HG02938 (cell line): ENCODE results near the gene PDE2A.

Source experiments
- ATAC-seq: cut with Tn5 transposase; IDR thresholded peaks from one replicate; pipeline ENCODE4 v1.9.1; 2021; ENCODE audit warnings: mild to moderate bottlenecking, moderate library complexity; ENCODE audit not compliant: unreplicated experiment

The PDE2A gene

GRCh38 chr11:72595292-72595684 lies 78.9 kb downstream of the PDE2A start:
- ATAC-seq: no peak

DNA sequence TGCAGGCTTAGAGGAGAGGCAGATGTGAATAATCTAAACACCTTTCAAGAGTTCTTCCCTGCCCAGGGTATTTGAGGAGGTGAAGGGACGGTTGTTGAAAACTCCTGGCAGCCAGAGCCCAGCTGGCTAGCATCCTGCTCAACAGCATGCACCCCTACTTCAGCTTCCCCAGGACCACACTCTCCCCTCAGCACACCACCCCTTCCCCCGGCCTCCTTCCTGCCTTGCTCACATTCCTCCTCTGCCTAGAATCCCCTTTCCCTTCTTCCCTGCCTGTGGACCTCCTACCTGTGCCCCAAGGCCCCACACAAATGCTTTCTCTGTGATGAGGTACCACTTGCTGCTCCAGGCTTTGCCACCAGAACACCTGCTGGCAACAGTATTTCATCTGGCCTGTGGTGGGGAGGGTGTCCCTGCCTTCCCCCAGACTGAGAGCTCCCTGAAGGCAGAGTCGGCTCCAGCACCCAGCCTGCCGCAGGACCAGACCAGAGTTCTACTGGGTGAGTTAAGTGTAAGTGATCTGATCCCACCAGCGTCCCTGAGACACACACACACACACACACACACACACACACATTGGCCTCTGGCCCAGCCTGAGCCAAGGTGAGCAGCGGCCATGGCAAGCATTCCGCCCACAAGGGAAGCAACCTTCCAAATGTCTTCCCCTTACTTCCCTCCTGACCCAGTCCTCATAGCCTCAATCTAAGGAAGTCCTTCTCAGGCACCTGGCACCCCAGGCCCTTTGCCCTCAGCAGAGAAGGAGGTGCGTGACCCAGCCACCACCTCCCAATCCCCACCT lies 79.5 kb downstream of the PDE2A start:
- ATAC-seq: no peak

DNA sequence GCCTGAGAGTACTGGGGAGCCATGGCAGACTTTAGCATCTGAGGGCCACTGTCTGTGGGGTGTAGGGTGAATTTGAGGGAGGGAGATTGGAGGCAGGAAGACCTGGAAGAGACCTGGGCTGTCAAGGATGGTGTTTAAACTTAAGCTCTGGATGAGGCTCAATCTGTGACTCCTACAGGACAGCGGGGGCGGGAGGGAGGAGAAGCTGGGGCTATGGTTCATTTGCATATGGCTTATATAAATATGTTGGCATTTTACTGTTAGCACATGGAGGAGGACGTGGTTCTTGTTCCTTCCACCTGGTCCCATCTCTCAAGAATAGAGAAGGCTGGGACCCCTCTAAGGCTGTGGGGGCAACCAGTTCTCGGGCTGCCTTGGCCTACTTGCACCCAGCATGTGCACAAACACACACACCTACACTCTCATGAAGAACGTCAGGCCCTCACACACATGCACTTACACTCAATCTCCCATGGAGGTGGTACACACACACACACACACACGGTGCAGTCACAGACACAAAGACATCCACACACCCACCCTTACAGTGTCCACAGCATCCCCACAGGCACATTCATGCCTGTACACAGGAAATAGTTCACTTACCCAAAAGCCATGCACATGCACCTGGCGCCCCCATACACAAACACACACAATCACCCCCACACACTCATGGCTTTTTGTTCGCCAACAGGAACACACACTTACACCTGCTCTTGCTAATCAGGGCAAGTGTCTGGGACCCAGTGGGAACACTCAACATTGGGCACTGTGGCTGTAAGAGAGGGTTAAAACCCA lies 81.3 kb downstream of the PDE2A start:
- no peak for ATAC-seq

GRCh38 chr11:72591785-72592502 lies 82.3 kb downstream of the PDE2A start:
- ATAC-seq: no peak

DNA sequence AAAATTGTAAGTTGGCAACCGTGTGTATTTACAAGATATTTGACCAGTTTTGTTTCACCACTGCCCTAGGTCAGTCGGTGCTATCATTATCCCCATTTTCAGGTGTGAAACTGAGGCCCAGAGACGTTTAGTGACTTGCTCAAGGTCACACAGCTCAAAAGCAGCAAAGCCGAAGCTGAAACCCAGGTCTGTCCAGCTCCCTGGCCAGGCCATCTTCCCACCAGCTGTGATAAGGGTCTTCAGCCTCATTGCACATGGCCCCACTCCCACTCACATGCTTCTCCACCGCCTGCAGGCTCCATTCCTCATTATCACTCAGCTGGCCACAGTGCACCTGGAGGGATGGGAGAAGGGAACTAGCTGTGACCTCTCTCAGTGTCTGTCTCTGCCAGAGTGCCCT lies 83.2 kb downstream of the PDE2A start:
- no peak for ATAC-seq

GRCh38 chr11:72589802-72590761 lies 84.1 kb downstream of the PDE2A start:
- no peak for ATAC-seq

DNA sequence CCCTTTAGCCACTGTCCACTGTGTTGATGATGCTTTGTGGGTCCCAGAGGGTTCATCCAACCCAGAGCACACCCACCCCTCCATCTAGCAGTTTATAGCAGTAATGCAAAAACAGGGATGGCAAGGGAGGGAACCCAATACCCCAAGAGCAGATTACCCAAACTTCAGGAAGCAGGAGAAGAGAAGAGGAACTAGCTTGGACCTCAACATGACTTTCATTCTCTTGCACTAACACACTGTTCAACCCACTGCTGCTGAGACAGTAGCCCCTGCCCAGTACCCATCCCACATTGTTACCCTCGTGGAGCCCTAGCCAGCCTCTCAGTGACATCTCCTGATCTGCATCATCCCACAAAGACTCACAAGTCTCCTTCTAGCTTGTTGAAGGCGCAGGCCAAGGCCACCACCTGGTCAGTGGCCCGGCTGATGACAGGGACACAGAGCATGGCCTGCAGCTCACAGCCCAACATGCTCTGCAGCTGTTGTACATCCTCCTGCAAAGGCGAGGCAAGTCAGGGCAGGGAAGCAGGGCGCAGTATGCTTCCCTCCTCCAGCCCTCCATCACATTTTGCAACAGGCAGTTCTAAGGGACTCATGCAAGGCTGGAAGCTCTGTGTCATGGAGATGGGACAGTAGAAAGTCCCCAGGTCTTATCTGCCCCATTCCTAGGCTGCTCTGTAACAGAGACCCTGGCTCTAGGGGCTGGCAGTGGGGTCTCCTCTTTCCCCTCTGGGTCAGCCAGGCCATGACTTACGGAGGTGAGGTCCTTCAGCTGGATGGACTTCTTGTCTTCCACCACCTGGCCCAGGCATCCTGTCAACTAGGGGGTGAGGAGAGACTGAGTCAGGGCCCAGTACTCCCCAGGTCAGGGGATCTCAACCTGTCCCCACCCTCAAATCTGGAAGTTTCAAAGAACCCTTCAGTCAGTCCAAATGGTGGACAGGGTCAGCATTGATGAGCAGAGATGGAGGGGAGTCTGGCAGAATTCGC lies 85.5 kb downstream of the PDE2A start:
- ATAC-seq: no peak

DNA sequence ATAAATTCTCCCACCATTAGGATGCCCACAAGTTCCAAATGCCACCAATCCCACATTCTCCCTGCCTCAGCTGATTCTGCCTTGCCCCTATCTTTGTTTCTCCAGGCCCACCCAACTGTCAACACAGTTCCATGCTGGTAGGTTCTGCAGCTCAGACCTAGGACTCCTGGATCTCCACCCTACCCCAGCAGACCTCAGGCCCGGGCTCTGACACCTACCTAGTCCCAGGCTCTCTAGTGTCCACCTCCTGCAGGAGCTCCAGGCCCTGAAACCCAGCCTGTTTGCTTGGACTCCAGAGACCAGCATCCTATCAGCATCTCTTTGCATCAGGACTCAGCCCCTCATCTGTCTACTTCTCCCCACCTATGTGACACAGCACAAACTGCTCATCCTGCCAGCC lies 86.5 kb downstream of the PDE2A start:
- no peak for ATAC-seq

DNA sequence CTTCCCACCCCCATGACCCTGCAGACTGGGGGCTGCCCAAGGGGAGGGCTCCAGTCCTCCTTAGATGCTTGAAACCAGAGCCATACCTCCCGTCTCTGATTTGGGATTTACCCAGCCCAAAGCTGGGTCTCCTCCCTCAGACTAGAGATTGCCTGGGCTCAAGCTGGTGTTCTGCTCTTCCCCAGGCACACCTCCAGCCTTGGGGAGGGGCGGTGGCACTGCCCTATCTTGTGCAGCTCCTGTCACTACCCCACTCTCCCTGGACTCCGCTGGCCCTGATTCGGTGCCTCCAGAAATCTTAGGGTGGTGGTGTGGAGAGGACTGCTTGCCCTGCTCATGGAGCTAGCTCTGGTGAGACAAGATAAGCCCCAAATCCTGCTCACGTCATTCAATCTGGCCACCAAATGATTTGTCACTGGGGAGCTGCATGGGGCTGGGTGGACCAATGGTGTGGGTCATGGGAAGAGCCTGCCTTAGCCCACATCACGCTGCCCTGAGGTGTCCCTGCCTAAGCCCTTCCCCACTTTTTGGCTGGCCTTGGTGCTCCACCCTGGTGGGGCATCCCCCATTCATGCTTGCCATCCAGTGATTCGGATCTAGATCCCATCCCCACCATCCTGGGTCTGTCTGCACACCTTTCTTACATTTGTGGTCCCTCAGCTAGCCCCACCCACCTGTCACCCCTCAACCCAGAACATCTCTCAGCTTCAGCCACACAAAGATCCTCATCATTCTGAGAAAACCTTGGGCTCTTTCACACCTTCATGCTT lies 87.7 kb downstream of the PDE2A start:
- ATAC-seq: no peak

GRCh38 chr11:72585762-72586311 lies 88.4 kb downstream of the PDE2A start:
- ATAC-seq: no peak

DNA sequence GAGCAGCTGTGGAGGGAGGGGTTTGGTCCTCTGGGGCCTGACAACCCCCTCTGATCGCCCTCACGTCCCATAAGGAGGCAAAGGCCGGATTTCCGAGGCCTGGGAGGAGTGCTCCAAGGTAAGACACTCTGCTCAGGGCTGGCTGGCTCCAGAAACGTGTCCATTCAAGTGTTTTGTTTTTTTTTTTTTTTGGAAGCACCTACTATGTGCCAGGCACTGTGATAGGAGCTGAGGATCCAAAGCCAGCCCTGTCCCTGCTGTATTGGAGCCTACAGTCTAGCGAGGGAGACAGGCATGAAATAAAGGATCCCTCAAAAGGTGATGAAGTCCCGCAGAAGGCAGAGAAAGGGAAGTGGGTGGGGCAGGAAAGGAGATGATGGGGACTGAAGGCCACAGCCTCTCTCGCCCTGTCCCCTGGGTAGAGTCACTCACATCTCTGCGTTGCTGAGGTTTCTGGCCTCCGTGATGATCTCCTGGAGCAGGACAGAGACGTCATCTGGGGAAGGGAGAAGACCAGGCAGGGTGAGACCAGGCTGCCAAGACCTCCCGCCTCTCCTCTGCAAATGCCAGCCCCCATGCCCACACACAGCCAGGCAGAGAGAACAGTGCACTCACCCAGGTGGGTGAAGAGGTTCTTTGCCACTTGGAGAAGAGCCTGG lies 89.2 kb downstream of the PDE2A start:
- no peak for ATAC-seq

- no peak for ATAC-seq
These were observed 89.8 kb downstream of the PDE2A start for GRCh38 chr11:72584293-72584938.

DNA sequence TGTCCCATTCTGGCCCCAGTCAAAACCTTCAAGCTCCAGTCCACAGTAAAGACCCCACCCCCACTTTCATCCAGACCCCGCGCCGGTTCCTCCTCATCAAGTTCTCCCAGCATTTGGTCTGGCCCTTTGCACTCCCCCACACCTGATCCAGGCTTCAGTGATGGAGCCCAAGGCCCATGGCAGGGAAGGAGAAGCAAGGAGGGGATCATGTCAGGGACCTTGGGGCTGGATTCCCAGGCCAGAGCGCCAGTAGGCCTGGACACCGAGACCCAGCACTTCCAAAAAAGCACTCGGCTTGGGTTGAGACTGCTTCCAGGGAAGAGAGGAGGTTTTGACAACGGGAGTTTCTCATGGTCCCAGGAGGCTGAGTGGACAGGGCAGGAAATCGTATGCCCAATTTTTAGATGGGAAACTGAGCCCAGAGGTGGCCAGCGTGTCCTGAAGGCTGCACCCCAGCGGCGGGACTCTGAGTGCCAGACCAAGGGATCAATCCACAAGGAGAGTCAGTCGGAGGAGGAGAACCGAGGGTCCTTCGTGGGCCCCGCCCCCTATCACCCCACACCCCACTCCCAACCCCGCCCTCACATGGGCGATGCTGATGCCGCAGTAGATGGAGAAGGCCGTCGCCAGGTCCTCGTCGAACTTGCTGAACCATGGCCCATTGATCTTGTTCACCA lies 90.5 kb downstream of the PDE2A start:
- ATAC-seq: no peak

DNA sequence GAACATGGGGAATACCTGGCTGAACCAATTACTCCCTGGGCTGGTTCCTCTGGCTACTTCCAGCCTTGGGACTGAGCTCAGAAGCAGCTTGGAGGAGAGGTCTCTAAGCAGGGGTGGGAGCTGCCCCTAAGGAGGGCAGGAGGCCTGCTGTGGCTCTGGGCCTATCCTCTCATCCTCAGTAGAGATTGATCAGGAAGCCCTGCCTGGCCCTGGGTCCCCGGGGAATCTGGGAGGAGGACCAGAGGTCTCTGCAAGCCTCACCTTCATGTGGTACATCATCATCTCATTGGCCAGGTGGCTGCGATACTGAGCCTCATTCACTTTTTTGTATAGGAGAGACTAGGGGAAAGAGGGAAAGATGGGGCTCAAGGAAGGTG lies 91.1 kb downstream of the PDE2A start:
- no peak for ATAC-seq

GRCh38 chr11:72582206-72583176 lies 91.7 kb downstream of the PDE2A start:
- no peak for ATAC-seq

DNA sequence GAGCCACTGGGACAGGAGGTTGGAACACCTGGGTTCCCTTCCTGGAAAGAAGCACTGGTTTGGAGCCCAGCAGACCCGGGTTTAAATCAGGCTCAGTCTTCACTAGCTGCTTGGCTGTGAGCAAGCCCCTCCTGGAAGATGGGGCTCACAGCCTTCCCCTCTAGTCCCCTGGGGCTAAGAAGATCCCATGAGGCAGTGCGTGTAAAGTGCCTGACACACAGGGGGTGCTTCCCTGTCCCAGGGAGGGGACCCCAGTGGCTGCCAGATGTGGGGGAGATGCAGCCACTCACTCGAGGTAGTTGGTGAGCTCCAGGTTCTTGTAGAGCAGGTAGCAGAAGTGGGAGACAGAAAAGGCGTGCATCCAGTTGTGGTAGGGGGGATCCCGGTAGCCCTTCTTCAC lies 93.2 kb downstream of the PDE2A start:
- no peak for ATAC-seq
